Measurements from ENCODE around the gene F11R.

F11R gene

DNA sequence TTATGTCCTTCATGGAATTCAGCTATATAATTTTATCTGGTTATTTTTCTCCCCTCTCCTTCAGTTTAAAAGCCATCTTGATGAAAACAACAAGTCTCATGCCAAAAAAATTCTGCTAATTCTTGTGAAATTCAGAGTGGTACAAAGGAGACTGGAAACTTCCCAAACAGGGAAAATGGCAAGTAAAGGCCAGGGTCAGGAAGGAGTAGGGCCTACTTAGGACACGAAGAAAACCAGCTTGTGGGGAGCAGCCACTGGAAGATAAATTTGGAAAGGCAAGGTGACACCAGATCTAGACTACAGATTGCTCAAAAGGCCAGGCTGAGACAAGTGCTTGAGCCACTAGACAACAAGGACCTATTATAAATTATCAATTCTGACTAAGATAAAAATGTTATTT, 11.5 kb upstream of the F11R start:
- no peak for TF ChIP-seq FOXP2 (optimal IDR thresholded peaks at IDR 0.05; ENCODE audit: borderline replicate concordance, extremely low read depth, extremely low read length, insufficient read depth)
- TF ChIP-seq, protein P1, sequence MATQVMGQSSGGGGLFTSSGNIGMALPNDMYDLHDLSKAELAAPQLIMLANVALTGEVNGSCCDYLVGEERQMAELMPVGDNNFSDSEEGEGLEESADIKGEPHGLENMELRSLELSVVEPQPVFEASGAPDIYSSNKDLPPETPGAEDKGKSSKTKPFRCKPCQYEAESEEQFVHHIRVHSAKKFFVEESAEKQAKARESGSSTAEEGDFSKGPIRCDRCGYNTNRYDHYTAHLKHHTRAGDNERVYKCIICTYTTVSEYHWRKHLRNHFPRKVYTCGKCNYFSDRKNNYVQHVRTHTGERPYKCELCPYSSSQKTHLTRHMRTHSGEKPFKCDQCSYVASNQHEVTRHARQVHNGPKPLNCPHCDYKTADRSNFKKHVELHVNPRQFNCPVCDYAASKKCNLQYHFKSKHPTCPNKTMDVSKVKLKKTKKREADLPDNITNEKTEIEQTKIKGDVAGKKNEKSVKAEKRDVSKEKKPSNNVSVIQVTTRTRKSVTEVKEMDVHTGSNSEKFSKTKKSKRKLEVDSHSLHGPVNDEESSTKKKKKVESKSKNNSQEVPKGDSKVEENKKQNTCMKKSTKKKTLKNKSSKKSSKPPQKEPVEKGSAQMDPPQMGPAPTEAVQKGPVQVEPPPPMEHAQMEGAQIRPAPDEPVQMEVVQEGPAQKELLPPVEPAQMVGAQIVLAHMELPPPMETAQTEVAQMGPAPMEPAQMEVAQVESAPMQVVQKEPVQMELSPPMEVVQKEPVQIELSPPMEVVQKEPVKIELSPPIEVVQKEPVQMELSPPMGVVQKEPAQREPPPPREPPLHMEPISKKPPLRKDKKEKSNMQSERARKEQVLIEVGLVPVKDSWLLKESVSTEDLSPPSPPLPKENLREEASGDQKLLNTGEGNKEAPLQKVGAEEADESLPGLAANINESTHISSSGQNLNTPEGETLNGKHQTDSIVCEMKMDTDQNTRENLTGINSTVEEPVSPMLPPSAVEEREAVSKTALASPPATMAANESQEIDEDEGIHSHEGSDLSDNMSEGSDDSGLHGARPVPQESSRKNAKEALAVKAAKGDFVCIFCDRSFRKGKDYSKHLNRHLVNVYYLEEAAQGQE (IDR thresholded peaks at IDR 0.05; ENCODE audit: insufficient read depth in 1 of 2, low read depth in 2 of 2, low read length in 2 of 2) = no peak
- TF ChIP-seq POLR2AphosphoS5 (IDR thresholded peaks at IDR 0.05; ENCODE audit: low read depth, low read length) = no peak

- TF ChIP-seq FOXP2 (optimal IDR thresholded peaks at IDR 0.05; ENCODE audit: borderline replicate concordance, extremely low read depth, extremely low read length, insufficient read depth) (no peak), POLR2AphosphoS5 (IDR thresholded peaks at IDR 0.05; ENCODE audit: low read depth, low read length) (no peak), SIN3A (IDR thresholded peaks at IDR 0.05; ENCODE audit: borderline replicate concordance, insufficient read depth, low read length) (no peak), TAF1 (IDR thresholded peaks at IDR 0.05; ENCODE audit: borderline replicate concordance, insufficient read depth, low read length) (no peak)
- TF ChIP-seq, protein P1 (IDR thresholded peaks at IDR 0.05; ENCODE audit: insufficient read depth in 1 of 2, low read depth in 2 of 2, low read length in 2 of 2) = no peak
Observed at GRCh38 chr1:161031874-161032273, 10.9 kb upstream of the F11R start.

DNA sequence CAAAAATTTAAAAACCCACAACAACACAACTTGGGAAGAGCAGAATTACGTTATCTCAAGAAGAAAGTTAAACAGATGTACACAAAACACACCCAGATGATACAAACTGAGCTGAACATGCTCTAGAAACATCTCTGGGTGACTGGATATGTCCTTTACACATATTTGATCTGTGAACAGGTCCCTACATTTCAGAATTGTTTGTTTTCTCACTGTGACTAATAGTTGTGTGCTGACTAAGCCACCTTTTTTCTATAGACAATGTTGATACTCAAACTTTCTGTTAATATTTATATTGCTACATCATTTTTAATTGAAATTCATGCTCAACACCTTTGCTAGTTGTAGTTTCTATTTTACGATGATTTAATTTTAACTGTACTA, 1.0 kb upstream of the F11R start:
- TF ChIP-seq, protein P1 (IDR thresholded peaks at IDR 0.05; ENCODE audit: insufficient read depth in 1 of 2, low read depth in 2 of 2, low read length in 2 of 2) = no peak
- no peak for TF ChIP-seq SIN3A (IDR thresholded peaks at IDR 0.05; ENCODE audit: borderline replicate concordance, insufficient read depth, low read length)
- TF ChIP-seq FOXP2 (optimal IDR thresholded peaks at IDR 0.05; ENCODE audit: borderline replicate concordance, extremely low read depth, extremely low read length, insufficient read depth) = no peak
- no peak for TF ChIP-seq TAF1 (IDR thresholded peaks at IDR 0.05; ENCODE audit: borderline replicate concordance, insufficient read depth, low read length)
- TF ChIP-seq POLR2AphosphoS5 (IDR thresholded peaks at IDR 0.05; ENCODE audit: low read depth, low read length) = no peak

GRCh38 chr1:161021165-161021969, 415 bp upstream of the F11R start:
- no peak for TF ChIP-seq SIN3A (IDR thresholded peaks at IDR 0.05; ENCODE audit: borderline replicate concordance, insufficient read depth, low read length)
- no peak for TF ChIP-seq POLR2AphosphoS5 (IDR thresholded peaks at IDR 0.05; ENCODE audit: low read depth, low read length)
- TF ChIP-seq, protein P1 (IDR thresholded peaks at IDR 0.05; ENCODE audit: insufficient read depth in 1 of 2, low read depth in 2 of 2, low read length in 2 of 2) = no peak
- no peak for TF ChIP-seq FOXP2 (optimal IDR thresholded peaks at IDR 0.05; ENCODE audit: borderline replicate concordance, extremely low read depth, extremely low read length, insufficient read depth)
- no peak for TF ChIP-seq TAF1 (IDR thresholded peaks at IDR 0.05; ENCODE audit: borderline replicate concordance, insufficient read depth, low read length)

Data from PFSK-1 (cell line).